Epithelial cell of esophagus (primary cell): ENCODE measurements around the gene LYPD6B.
A peak's percentile ranks its signal among the peaks of the same experiment; 100 is the strongest.

ENCODE experiments used
- DNase-seq: peaks from one replicate; pipeline ENCODE4 v3.0.0; 2010; ENCODE audit warnings: low read depth
- H3K4me3 ChIP-seq: 2 replicates; pipeline ENCODE4 v1.5.1; 2011; ENCODE audit warnings: mild to moderate bottlenecking, low read length, control low read depth
- CTCF ChIP-seq: IDR thresholded peaks from 2 replicates; pipeline ENCODE4 v1.5.1; 2011; ENCODE audit warnings: low read depth, mild to moderate bottlenecking, low read length, control low read depth, inconsistent platforms; ENCODE audit not compliant: insufficient read depth; ENCODE audit errors: missing control alignments

Gene LYPD6B

GRCh38 chr2:149184991-149185390, 146.5 kb downstream of the LYPD6B start:
- no peak for TF ChIP-seq CTCF
- no peak overlapping the region for H3K4me3 ChIP-seq
- no peak for DNase-seq

GRCh38 chr2:149185942-149186490, 147.5 kb downstream of the LYPD6B start:
- no peak for TF ChIP-seq CTCF
- no peak for DNase-seq
- no peak overlapping the region for H3K4me3 ChIP-seq

GRCh38 chr2:149187057-149187456, 148.6 kb downstream of the LYPD6B start:
- no peak for TF ChIP-seq CTCF
- DNase-seq = no peak
- H3K4me3 ChIP-seq = no peak overlapping the region

- H3K4me3 ChIP-seq = no peak overlapping the region
- TF ChIP-seq CTCF = no peak
- DNase-seq = peak; percentile 46
Measured at GRCh38 chr2:149188291-149188690, 149.8 kb downstream of the LYPD6B start.

GRCh38 chr2:149189769-149190168, 151.3 kb downstream of the LYPD6B start:
- DNase-seq = no peak
- TF ChIP-seq CTCF = no peak
- no peak overlapping the region for H3K4me3 ChIP-seq

- H3K4me3 ChIP-seq = no peak overlapping the region
- no peak for TF ChIP-seq CTCF
- DNase-seq = peak; percentile 78
Measured at GRCh38 chr2:149191915-149192314, 153.4 kb downstream of the LYPD6B start.

GRCh38 chr2:149192427-149192826, 153.9 kb downstream of the LYPD6B start:
- DNase-seq = peak; percentile 69

More at GRCh38 chr2:149192427-149192826, 153.9 kb downstream of the LYPD6B start:
- H3K4me3 ChIP-seq = no peak overlapping the region
- TF ChIP-seq CTCF = no peak
